ENCODE results near the gene ACTA2.
A peak's percentile ranks its signal among the peaks of the same experiment; 100 is the strongest.

Gene ACTA2

DNA sequence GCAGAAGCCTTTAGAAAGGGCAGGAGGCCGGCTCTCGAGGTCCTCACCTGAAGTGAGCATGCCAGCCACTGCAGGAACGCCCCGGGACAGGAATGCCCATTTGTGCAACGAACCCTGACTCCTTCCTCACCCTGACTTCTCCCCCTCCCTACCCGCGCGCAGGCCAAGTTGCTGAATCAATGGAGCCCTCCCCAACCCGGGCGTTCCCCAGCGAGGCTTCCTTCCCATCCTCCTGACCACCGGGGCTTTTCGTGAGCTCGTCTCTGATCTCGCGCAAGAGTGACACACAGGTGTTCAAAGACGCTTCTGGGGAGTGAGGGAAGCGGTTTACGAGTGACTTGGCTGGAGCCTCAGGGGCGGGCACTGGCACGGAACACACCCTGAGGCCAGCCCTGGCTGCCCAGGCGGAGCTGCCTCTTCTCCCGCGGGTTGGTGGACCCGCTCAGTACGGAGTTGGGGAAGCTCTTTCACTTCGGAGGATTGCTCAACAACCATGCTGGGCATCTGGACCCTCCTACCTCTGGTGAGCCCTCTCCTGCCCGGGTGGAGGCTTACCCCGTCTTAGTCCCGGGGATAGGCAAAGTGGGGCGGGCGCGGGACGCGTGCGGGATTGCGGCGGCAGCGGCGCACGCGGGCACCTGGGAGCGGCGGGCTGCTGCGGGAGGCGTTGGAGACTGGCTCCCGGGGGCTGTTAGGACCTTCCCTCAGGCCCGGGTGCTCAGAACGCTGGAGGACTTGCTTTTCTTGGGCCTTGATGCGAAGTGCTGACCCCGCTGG, 38.0 kb upstream of the ACTA2 start, which contains the start of gene FAS:
Gene FAS, plus strand, starts transcription at position 415 of the 777 bp plus-strand sequence. Its CDS starts 79 bp downstream, at position 494.
- no peak within 1 kb of the TSS for H4K8ac ChIP-seq (ENCODE audit: low read depth, low read length)
- no peaks in the 10 kb centered on the region for H3K27me3 ChIP-seq (ENCODE audit: insufficient read depth, low read length, poor library complexity)
- H2BK120ac ChIP-seq (ENCODE audit: low read depth, low read length): no peak within 1 kb of the TSS
- H3K56ac ChIP-seq (ENCODE audit: low read length): peak within 1 kb of the TSS; percentile 73
- H3K79me1 ChIP-seq (ENCODE audit: low read length): no peaks in the 10 kb centered on the region
- DNase-seq: peak; percentile 53
- peak within 1 kb of the TSS; percentile 24 for H3K4me3 ChIP-seq (ENCODE audit: low read length)
- H3K27ac ChIP-seq (ENCODE audit: low read depth, low read length): no peak within 1 kb of the TSS
- H3K4ac ChIP-seq (ENCODE audit: low read depth, low read length): no peak within 1 kb of the TSS
- no peaks in the 10 kb centered on the region for H3K36me3 ChIP-seq (ENCODE audit: control insufficient read depth, insufficient read depth, low read length)
- no peak within 1 kb of the TSS for H2AK5ac ChIP-seq (ENCODE audit: low read length)
- H4K5ac ChIP-seq (ENCODE audit: low read length): no peak within 1 kb of the TSS
- H3K79me2 ChIP-seq (ENCODE audit: control insufficient read depth, insufficient read depth, low read length): no peaks in the 10 kb centered on the region
- H2BK15ac ChIP-seq (replicated peaks; ENCODE audit: low read depth): no peak within 1 kb of the TSS
- peak within 1 kb of the TSS; percentile 59 for H3K4me2 ChIP-seq (ENCODE audit: low read length)
- no CpG with 5 or more reads among the region's 51 CpGs for WGBS (ENCODE audit: extremely low coverage, insufficient coverage, low lambda C conversion rate)
- peak within 1 kb of the TSS; percentile 87 for H3K23ac ChIP-seq (ENCODE audit: low read length)
- H2BK5ac ChIP-seq (ENCODE audit: low read length): no peak within 1 kb of the TSS
- peaks cover 2% of the 10 kb centered on the region for H3K4me1 ChIP-seq (ENCODE audit: control insufficient read depth, low read depth, low read length)
- peak within 1 kb of the TSS; percentile 54 for H3K18ac ChIP-seq (ENCODE audit: low read length)
- H3K9ac ChIP-seq (ENCODE audit: low read length): peak within 1 kb of the TSS; percentile 56

DNA sequence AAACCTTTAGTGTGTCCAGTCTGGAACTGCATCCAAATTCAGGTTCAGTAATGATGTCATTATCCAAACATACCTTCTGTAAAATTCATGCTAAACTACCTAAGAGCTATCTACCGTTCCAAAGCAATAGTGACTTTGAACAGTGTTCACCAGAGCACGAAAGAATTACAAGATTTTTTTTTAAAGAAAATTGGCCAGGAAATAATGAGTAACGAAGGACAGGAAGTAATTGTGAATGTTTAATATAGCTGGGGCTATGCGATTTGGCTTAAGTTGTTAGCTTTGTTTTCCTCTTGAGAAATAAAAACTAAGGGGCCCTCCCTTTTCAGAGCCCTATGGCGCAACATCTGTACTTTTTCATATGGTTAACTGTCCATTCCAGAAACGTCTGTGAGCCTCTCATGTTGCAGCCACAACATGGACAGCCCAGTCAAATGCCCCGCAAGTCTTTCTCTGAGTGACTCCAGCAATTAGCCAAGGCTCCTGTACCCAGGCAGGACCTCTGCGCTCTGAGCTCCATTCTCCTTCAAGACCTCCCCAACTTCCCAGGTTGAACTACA, 37.3 kb upstream of the ACTA2 start:
- Histone ChIP-seq H3K4me3 (ENCODE audit: low read length) (no peak overlapping the region), H2AK5ac (ENCODE audit: low read length) (no peak overlapping the region), H3K36me3 (ENCODE audit: control insufficient read depth, insufficient read depth, low read length) (no peaks in the 10 kb centered on the region), H3K27ac (ENCODE audit: low read depth, low read length) (no peak overlapping the region), H3K79me1 (ENCODE audit: low read length) (no peaks in the 10 kb centered on the region), H3K23ac (ENCODE audit: low read length) (peak overlapping the region; percentile 50), H4K5ac (ENCODE audit: low read length) (no peak overlapping the region), H3K56ac (ENCODE audit: low read length) (peak overlapping the region; percentile 73), H4K8ac (ENCODE audit: low read depth, low read length) (no peak overlapping the region), H2BK15ac (replicated peaks; ENCODE audit: low read depth) (no peak overlapping the region), H3K27me3 (ENCODE audit: insufficient read depth, low read length, poor library complexity) (no peaks in the 10 kb centered on the region), H3K79me2 (ENCODE audit: control insufficient read depth, insufficient read depth, low read length) (no peaks in the 10 kb centered on the region), H3K4ac (ENCODE audit: low read depth, low read length) (no peak overlapping the region), H3K4me2 (ENCODE audit: low read length) (peak overlapping the region; percentile 59), H3K9ac (ENCODE audit: low read length) (no peak overlapping the region), H3K4me1 (ENCODE audit: control insufficient read depth, low read depth, low read length) (peaks cover 2% of the 10 kb centered on the region), H2BK120ac (ENCODE audit: low read depth, low read length) (no peak overlapping the region), H2BK5ac (ENCODE audit: low read length) (no peak overlapping the region), H3K18ac (ENCODE audit: low read length) (no peak overlapping the region)
- no peak for DNase-seq
- no CpG with 5 or more reads among the region's 8 CpGs for WGBS (ENCODE audit: extremely low coverage, insufficient coverage, low lambda C conversion rate)

DNA sequence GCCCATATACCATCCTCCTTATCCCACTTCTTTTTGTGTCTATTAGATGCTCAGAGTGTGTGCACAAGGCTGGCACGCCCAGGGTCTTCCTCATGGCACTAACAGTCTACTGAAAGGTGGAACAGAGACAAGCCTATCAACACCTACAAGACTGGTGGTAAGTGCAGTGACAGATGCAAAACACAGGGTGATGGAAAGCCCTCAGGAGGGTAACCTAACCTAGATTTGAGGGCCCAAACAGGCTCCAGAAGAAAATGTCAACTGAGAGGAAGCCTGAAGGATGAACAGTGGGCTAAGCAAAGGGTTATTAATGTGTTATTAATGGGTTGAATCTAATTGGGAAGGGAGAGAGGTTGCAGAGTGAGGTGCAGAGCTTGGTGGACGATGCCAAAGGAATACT, 36.9 kb upstream of the ACTA2 start:
- no peak overlapping the region for H3K56ac ChIP-seq (ENCODE audit: low read length)
- no peak overlapping the region for H2BK15ac ChIP-seq (replicated peaks; ENCODE audit: low read depth)
- H4K8ac ChIP-seq (ENCODE audit: low read depth, low read length): no peak overlapping the region
- no peak overlapping the region for H2AK5ac ChIP-seq (ENCODE audit: low read length)
- H3K4ac ChIP-seq (ENCODE audit: low read depth, low read length): no peak overlapping the region
- H3K27ac ChIP-seq (ENCODE audit: low read depth, low read length): no peak overlapping the region
- H4K5ac ChIP-seq (ENCODE audit: low read length): no peak overlapping the region
- H2BK120ac ChIP-seq (ENCODE audit: low read depth, low read length): no peak overlapping the region
- H3K9ac ChIP-seq (ENCODE audit: low read length): no peak overlapping the region
- no peak for DNase-seq
- no peaks in the 10 kb centered on the region for H3K27me3 ChIP-seq (ENCODE audit: insufficient read depth, low read length, poor library complexity)
- peaks cover 2% of the 10 kb centered on the region for H3K4me1 ChIP-seq (ENCODE audit: control insufficient read depth, low read depth, low read length)
- H3K36me3 ChIP-seq (ENCODE audit: control insufficient read depth, insufficient read depth, low read length): no peaks in the 10 kb centered on the region
- no peaks in the 10 kb centered on the region for H3K79me2 ChIP-seq (ENCODE audit: control insufficient read depth, insufficient read depth, low read length)
- H3K23ac ChIP-seq (ENCODE audit: low read length): no peak overlapping the region
- no peak overlapping the region for H3K4me3 ChIP-seq (ENCODE audit: low read length)
- no peak overlapping the region for H2BK5ac ChIP-seq (ENCODE audit: low read length)
- no CpG with 5 or more reads among the region's 2 CpGs for WGBS (ENCODE audit: extremely low coverage, insufficient coverage, low lambda C conversion rate)
- H3K4me2 ChIP-seq (ENCODE audit: low read length): no peak overlapping the region
- H3K18ac ChIP-seq (ENCODE audit: low read length): no peak overlapping the region
- H3K79me1 ChIP-seq (ENCODE audit: low read length): no peaks in the 10 kb centered on the region

DNA sequence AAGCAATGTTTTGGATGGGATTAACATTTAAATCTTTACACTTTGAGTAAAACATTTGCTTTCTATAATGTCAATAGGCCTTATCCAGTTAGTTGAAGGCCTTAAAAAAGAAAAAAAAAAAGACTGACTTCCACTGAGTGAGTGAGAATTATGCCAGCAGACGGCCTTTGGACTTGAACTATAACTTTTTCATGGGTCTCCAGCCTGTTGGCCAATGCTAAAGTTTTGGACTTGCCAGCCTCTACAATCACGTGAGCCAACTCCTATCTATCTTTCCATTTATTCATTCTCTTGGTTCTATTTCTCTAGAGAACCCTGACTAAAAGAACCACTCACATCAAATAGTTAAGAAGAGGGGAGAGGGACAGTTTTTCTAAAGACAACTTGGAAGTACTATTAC, 35.3 kb upstream of the ACTA2 start:
- no CpG with 5 or more reads among the region's 2 CpGs for WGBS (ENCODE audit: extremely low coverage, insufficient coverage, low lambda C conversion rate)
- H3K79me1 ChIP-seq (ENCODE audit: low read length): no peaks in the 10 kb centered on the region
- DNase-seq: no peak

DNA sequence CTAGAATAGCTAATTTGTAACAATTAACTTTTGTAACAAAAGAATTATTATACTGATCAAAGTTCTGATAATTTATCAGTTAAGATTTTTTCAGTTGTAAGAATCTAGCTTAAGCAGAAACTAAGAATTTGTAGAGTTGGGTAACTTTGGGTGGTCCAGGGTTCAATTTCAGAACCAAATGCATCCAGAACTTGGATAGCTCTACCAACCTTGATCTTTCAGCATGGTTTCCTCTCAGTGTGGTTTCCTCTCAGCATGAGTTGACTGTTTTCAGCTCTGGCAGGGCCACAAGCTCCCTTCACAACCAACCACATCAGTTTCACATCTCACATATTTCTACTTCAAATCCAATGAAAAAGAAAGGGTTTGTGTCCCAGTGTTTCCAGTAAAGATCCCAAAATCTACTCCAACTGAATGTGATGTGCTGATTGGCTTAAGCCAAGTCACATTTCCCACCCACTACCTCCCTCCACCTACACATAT, 34.7 kb upstream of the ACTA2 start:
- H2AK5ac ChIP-seq (ENCODE audit: low read length): no peak overlapping the region
- H4K8ac ChIP-seq (ENCODE audit: low read depth, low read length): no peak overlapping the region
- no peak overlapping the region for H2BK15ac ChIP-seq (replicated peaks; ENCODE audit: low read depth)
- no peak overlapping the region for H3K18ac ChIP-seq (ENCODE audit: low read length)
- no peak overlapping the region for H2BK5ac ChIP-seq (ENCODE audit: low read length)
- no peaks in the 10 kb centered on the region for H3K79me2 ChIP-seq (ENCODE audit: control insufficient read depth, insufficient read depth, low read length)
- H3K9ac ChIP-seq (ENCODE audit: low read length): no peak overlapping the region
- peaks cover 2% of the 10 kb centered on the region for H3K4me1 ChIP-seq (ENCODE audit: control insufficient read depth, low read depth, low read length)
- H3K4me3 ChIP-seq (ENCODE audit: low read length): no peak overlapping the region
- H3K4ac ChIP-seq (ENCODE audit: low read depth, low read length): no peak overlapping the region
- H2BK120ac ChIP-seq (ENCODE audit: low read depth, low read length): no peak overlapping the region
- H3K4me2 ChIP-seq (ENCODE audit: low read length): no peak overlapping the region
- no peaks in the 10 kb centered on the region for H3K36me3 ChIP-seq (ENCODE audit: control insufficient read depth, insufficient read depth, low read length)
- H3K79me1 ChIP-seq (ENCODE audit: low read length): no peaks in the 10 kb centered on the region
- H4K5ac ChIP-seq (ENCODE audit: low read length): no peak overlapping the region
- no peaks in the 10 kb centered on the region for H3K27me3 ChIP-seq (ENCODE audit: insufficient read depth, low read length, poor library complexity)
- DNase-seq: no peak
- no peak overlapping the region for H3K23ac ChIP-seq (ENCODE audit: low read length)
- H3K56ac ChIP-seq (ENCODE audit: low read length): no peak overlapping the region
- no peak overlapping the region for H3K27ac ChIP-seq (ENCODE audit: low read depth, low read length)

More for the DNA sequence above, 35.3 kb upstream of the ACTA2 start:
- no peak overlapping the region for H3K4me3 ChIP-seq (ENCODE audit: low read length)
- no peak overlapping the region for H2BK15ac ChIP-seq (replicated peaks; ENCODE audit: low read depth)
- H3K18ac ChIP-seq (ENCODE audit: low read length): no peak overlapping the region
- H3K27me3 ChIP-seq (ENCODE audit: insufficient read depth, low read length, poor library complexity): no peaks in the 10 kb centered on the region
- no peak overlapping the region for H2AK5ac ChIP-seq (ENCODE audit: low read length)
- H4K5ac ChIP-seq (ENCODE audit: low read length): no peak overlapping the region
- no peak overlapping the region for H3K4ac ChIP-seq (ENCODE audit: low read depth, low read length)
- H2BK5ac ChIP-seq (ENCODE audit: low read length): no peak overlapping the region
- no peaks in the 10 kb centered on the region for H3K36me3 ChIP-seq (ENCODE audit: control insufficient read depth, insufficient read depth, low read length)
- H3K23ac ChIP-seq (ENCODE audit: low read length): no peak overlapping the region
- no peak overlapping the region for H4K8ac ChIP-seq (ENCODE audit: low read depth, low read length)
- no peak overlapping the region for H3K4me2 ChIP-seq (ENCODE audit: low read length)
- no peak overlapping the region for H3K27ac ChIP-seq (ENCODE audit: low read depth, low read length)
- H3K56ac ChIP-seq (ENCODE audit: low read length): no peak overlapping the region
- H3K4me1 ChIP-seq (ENCODE audit: control insufficient read depth, low read depth, low read length): peaks cover 2% of the 10 kb centered on the region
- no peak overlapping the region for H3K9ac ChIP-seq (ENCODE audit: low read length)
- H3K79me2 ChIP-seq (ENCODE audit: control insufficient read depth, insufficient read depth, low read length): no peaks in the 10 kb centered on the region
- H2BK120ac ChIP-seq (ENCODE audit: low read depth, low read length): no peak overlapping the region

Measured in mesendoderm (in vitro differentiated cells).